Karpas-422 (cell line): ENCODE results near the gene GGTA1. TPM values are rescaled to one million over a fixed set of nuclear protein-coding genes. Genes with fewer than 3 reads are reported as not detected.

Source experiments
- DNase-seq: peaks from one replicate; pipeline ENCODE4 v3.0.0-alpha.2; 2015
- H2AFZ ChIP-seq: fragments of 200-600 bp; sonication (generic); 2 replicates; pipeline ENCODE4 v1.6.1; 2014; ENCODE audit warnings: antibody characterized with exemption, low read length, mixed read lengths
- H3K27ac ChIP-seq: fragments of 200-600 bp; sonication (generic); 2 replicates; pipeline ENCODE4 v1.5.1; 2014; ENCODE audit warnings: mild to moderate bottlenecking, low read length, moderate library complexity
- H3K27me3 ChIP-seq: fragments of 200-600 bp; sonication (generic); 2 replicates; pipeline ENCODE4 v1.6.1; 2014; ENCODE audit warnings: low read length, mixed read lengths
- H3K36me3 ChIP-seq: fragments of 200-600 bp; sonication (generic); 2 replicates; pipeline ENCODE4 v1.6.1; 2014; ENCODE audit warnings: low read length, mixed read lengths; ENCODE audit not compliant: insufficient read depth
- H3K4me1 ChIP-seq: fragments of 200-600 bp; sonication (generic); 2 replicates; pipeline ENCODE4 v1.6.1; 2014; ENCODE audit warnings: mild to moderate bottlenecking, low read length, mixed read lengths
- H3K4me2 ChIP-seq: fragments of 200-600 bp; sonication (generic); 2 replicates; pipeline ENCODE4 v1.6.1; 2014; ENCODE audit warnings: low read length, low read depth, mild to moderate bottlenecking; ENCODE audit not compliant: poor library complexity, severe bottlenecking
- H3K4me3 ChIP-seq: fragments of 200-600 bp; sonication (generic); 2 replicates; pipeline ENCODE4 v1.5.1; 2014; ENCODE audit warnings: mild to moderate bottlenecking, antibody characterized with exemption, low read length, mixed read lengths
- H3K79me2 ChIP-seq: fragments of 200-600 bp; sonication (generic); 2 replicates; pipeline ENCODE4 v1.6.1; 2014; ENCODE audit warnings: mild to moderate bottlenecking, low read length, mixed read lengths
- H3K9ac ChIP-seq: fragments of 200-600 bp; sonication (generic); 2 replicates; pipeline ENCODE4 v1.6.0; 2014; ENCODE audit warnings: low read length
- H3K9me2 ChIP-seq: fragments of 200-600 bp; sonication (generic), shearing (Covaris generic); replicated peaks from 2 replicates; pipeline ENCODE4 v1.6.0; 2014; ENCODE audit warnings: mild to moderate bottlenecking, low read length, moderate library complexity; ENCODE audit not compliant: insufficient read depth
- H3K9me3 ChIP-seq: fragments of 300-700, 200-600 bp; sonication (generic); 2 replicates; pipeline ENCODE4 v1.6.1; 2014; ENCODE audit warnings: low read length, mixed read lengths
- H4K20me1 ChIP-seq: fragments of 200-600 bp; sonication (generic); 2 replicates; pipeline ENCODE4 v1.6.1; 2014; ENCODE audit warnings: mild to moderate bottlenecking, antibody characterized with exemption, low read length, low read depth; ENCODE audit not compliant: insufficient read depth
- total RNA-seq: library from RNA; depleted of rRNA; stranded (reverse); fragments of >200 nt; shearing (Covaris generic); gene quantifications from 2 replicates; pipeline ENCODE4 v1.2.3, GENCODE V29; 2014; ENCODE audit warnings: low replicate concordance; rRNA removed

GGTA1 gene
- not detected in 2 replicates for total RNA-seq

GRCh38 chr9:121499427-121500164 lies at the start of gene GGTA1:
Gene GGTA1 (minus strand): TSS chr9:121499844. CDS start chr9:121467922, 31,922 bp downstream.
- peaks cover 9% of the 10 kb centered on the region for H3K4me1 ChIP-seq
- DNase-seq: no peak
- H3K9me2 ChIP-seq: no peaks in the 10 kb centered on the region
- no peaks in the 10 kb centered on the region for H3K36me3 ChIP-seq
- no peaks in the 10 kb centered on the region; the same call in 1 of the 2 replicates for H4K20me1 ChIP-seq
- peaks cover 6% of the 10 kb centered on the region; the same call in 1 of the 2 replicates for H3K27me3 ChIP-seq
- no peak within 1 kb of the TSS for H3K27ac ChIP-seq
- H3K4me2 ChIP-seq: no peak within 1 kb of the TSS
- no peak within 1 kb of the TSS for H2AFZ ChIP-seq
- H3K79me2 ChIP-seq: no peaks in the 10 kb centered on the region
- no peak within 1 kb of the TSS for H3K9ac ChIP-seq
- no peaks in the 10 kb centered on the region for H3K9me3 ChIP-seq
- H3K4me3 ChIP-seq: no peak within 1 kb of the TSS

GRCh38 chr9:121548666-121549065 lies 49.0 kb upstream of the GGTA1 start:
- Histone ChIP-seq H3K9ac (no peak overlapping the region), H3K36me3 (no peaks in the 10 kb centered on the region), H3K4me2 (no peak overlapping the region)

GRCh38 chr9:121545875-121546423 lies 46.3 kb upstream of the GGTA1 start:
- DNase-seq: peak; percentile 91
- H3K27me3 ChIP-seq: no peaks in the 10 kb centered on the region
- no peak overlapping the region for H3K9ac ChIP-seq

More at GRCh38 chr9:121548666-121549065, 49.0 kb upstream of the GGTA1 start:
- H3K9me3 ChIP-seq: no peaks in the 10 kb centered on the region
- H3K27ac ChIP-seq: no peak overlapping the region
- no peaks in the 10 kb centered on the region for H3K79me2 ChIP-seq
- H2AFZ ChIP-seq: no peak overlapping the region
- H3K4me3 ChIP-seq: no peak overlapping the region
- no peaks in the 10 kb centered on the region for H4K20me1 ChIP-seq
- peaks cover 3% of the 10 kb centered on the region for H3K4me1 ChIP-seq
- no peaks in the 10 kb centered on the region for H3K9me2 ChIP-seq
- no peaks in the 10 kb centered on the region for H3K27me3 ChIP-seq
- DNase-seq: no peak

GRCh38 chr9:121545150-121545874 lies 45.7 kb upstream of the GGTA1 start:
- H3K79me2 ChIP-seq: no peaks in the 10 kb centered on the region
- no peak overlapping the region for H2AFZ ChIP-seq
- no peaks in the 10 kb centered on the region for H3K9me3 ChIP-seq
- H3K4me2 ChIP-seq: no peak overlapping the region
- H3K36me3 ChIP-seq: no peaks in the 10 kb centered on the region
- DNase-seq: no peak
- H3K27me3 ChIP-seq: no peaks in the 10 kb centered on the region
- H3K4me3 ChIP-seq: no peak overlapping the region
- no peak overlapping the region for H3K27ac ChIP-seq
- H3K4me1 ChIP-seq: no peaks in the 10 kb centered on the region
- H3K9me2 ChIP-seq: no peaks in the 10 kb centered on the region
- H4K20me1 ChIP-seq: no peaks in the 10 kb centered on the region
- no peak overlapping the region for H3K9ac ChIP-seq

More at GRCh38 chr9:121545875-121546423, 46.3 kb upstream of the GGTA1 start:
- Histone ChIP-seq H3K4me2 (no peak overlapping the region), H4K20me1 (no peaks in the 10 kb centered on the region), H3K27ac (no peak overlapping the region), H3K4me3 (no peak overlapping the region), H2AFZ (no peak overlapping the region), H3K36me3 (no peaks in the 10 kb centered on the region), H3K4me1 (peaks cover 3% of the 10 kb centered on the region), H3K9me2 (no peaks in the 10 kb centered on the region), H3K79me2 (no peaks in the 10 kb centered on the region), H3K9me3 (no peaks in the 10 kb centered on the region)

- no peak overlapping the region for H3K27ac ChIP-seq
- no peak overlapping the region for H3K4me2 ChIP-seq
- H3K27me3 ChIP-seq: no peaks in the 10 kb centered on the region
- H3K4me3 ChIP-seq: no peak overlapping the region
- no peaks in the 10 kb centered on the region for H3K79me2 ChIP-seq
- no peak for DNase-seq
- H3K9me3 ChIP-seq: no peaks in the 10 kb centered on the region
- no peaks in the 10 kb centered on the region for H3K4me1 ChIP-seq
- no peaks in the 10 kb centered on the region for H4K20me1 ChIP-seq
- H3K36me3 ChIP-seq: no peaks in the 10 kb centered on the region
- no peaks in the 10 kb centered on the region for H3K9me2 ChIP-seq
- no peak overlapping the region for H2AFZ ChIP-seq
- no peak overlapping the region for H3K9ac ChIP-seq
Observed at GRCh38 chr9:121542025-121542424, 42.4 kb upstream of the GGTA1 start.

GRCh38 chr9:121541256-121541655 lies 41.6 kb upstream of the GGTA1 start:
- Histone ChIP-seq H3K9me3 (no peaks in the 10 kb centered on the region), H3K27me3 (no peaks in the 10 kb centered on the region), H3K9me2 (no peaks in the 10 kb centered on the region), H3K79me2 (no peaks in the 10 kb centered on the region), H3K4me1 (no peaks in the 10 kb centered on the region), H2AFZ (no peak overlapping the region), H3K4me2 (no peak overlapping the region), H3K4me3 (no peak overlapping the region), H4K20me1 (no peaks in the 10 kb centered on the region), H3K27ac (no peak overlapping the region), H3K9ac (no peak overlapping the region), H3K36me3 (no peaks in the 10 kb centered on the region)
- no peak for DNase-seq

GRCh38 chr9:121538221-121538620 lies 38.6 kb upstream of the GGTA1 start:
- no peaks in the 10 kb centered on the region for H4K20me1 ChIP-seq
- no peak overlapping the region for H3K4me2 ChIP-seq
- H3K79me2 ChIP-seq: no peaks in the 10 kb centered on the region
- H2AFZ ChIP-seq: no peak overlapping the region
- no peaks in the 10 kb centered on the region for H3K9me3 ChIP-seq
- no peaks in the 10 kb centered on the region for H3K27me3 ChIP-seq
- no peak overlapping the region for H3K27ac ChIP-seq
- DNase-seq: peak; percentile 57
- H3K36me3 ChIP-seq: no peaks in the 10 kb centered on the region
- no peak overlapping the region for H3K4me3 ChIP-seq
- H3K9me2 ChIP-seq: no peaks in the 10 kb centered on the region
- H3K9ac ChIP-seq: no peak overlapping the region
- no peaks in the 10 kb centered on the region for H3K4me1 ChIP-seq

GRCh38 chr9:121537283-121537682 lies 37.6 kb upstream of the GGTA1 start:
- Histone ChIP-seq H3K4me3 (no peak overlapping the region), H3K9ac (no peak overlapping the region), H3K9me3 (no peaks in the 10 kb centered on the region), H3K27me3 (no peaks in the 10 kb centered on the region), H4K20me1 (no peaks in the 10 kb centered on the region), H3K4me1 (no peaks in the 10 kb centered on the region), H2AFZ (no peak overlapping the region), H3K4me2 (no peak overlapping the region), H3K79me2 (no peaks in the 10 kb centered on the region), H3K9me2 (no peaks in the 10 kb centered on the region), H3K27ac (no peak overlapping the region), H3K36me3 (no peaks in the 10 kb centered on the region)
- DNase-seq: no peak
